GM21447 (cell line): ENCODE data around the gene LRRK1.

Experiments
- ATAC-seq: cut with Tn5 transposase; IDR thresholded peaks from one replicate; pipeline ENCODE4 v1.9.1; 2021; ENCODE audit not compliant: unreplicated experiment

Gene LRRK1

GRCh38 chr15:101052681-101053121 is 133.5 kb downstream of the LRRK1 start:
- ATAC-seq: no peak

- no peak for ATAC-seq
Measured at GRCh38 chr15:101053261-101053660, 134.1 kb downstream of the LRRK1 start.

GRCh38 chr15:101054116-101054515 is 135.0 kb downstream of the LRRK1 start:
- no peak for ATAC-seq

GRCh38 chr15:101054991-101055390 is 135.8 kb downstream of the LRRK1 start:
- ATAC-seq: no peak

GRCh38 chr15:101055411-101055810 is 136.3 kb downstream of the LRRK1 start:
- no peak for ATAC-seq

- no peak for ATAC-seq
Measured at GRCh38 chr15:101056366-101057334, 137.5 kb downstream of the LRRK1 start.

- no peak for ATAC-seq
Measured at GRCh38 chr15:101057841-101058407, 138.8 kb downstream of the LRRK1 start.

- ATAC-seq: no peak
Measured at GRCh38 chr15:101058735-101059134, 139.6 kb downstream of the LRRK1 start.

GRCh38 chr15:101059381-101060341 is 140.5 kb downstream of the LRRK1 start:
- no peak for ATAC-seq

- ATAC-seq: no peak
Measured at GRCh38 chr15:101060576-101061551, 141.7 kb downstream of the LRRK1 start.

GRCh38 chr15:101062063-101062462 is 142.9 kb downstream of the LRRK1 start:
- no peak for ATAC-seq

- ATAC-seq: peak; percentile 72
Measured at GRCh38 chr15:101062471-101063171, 143.5 kb downstream of the LRRK1 start.

GRCh38 chr15:101063212-101063611 is 144.1 kb downstream of the LRRK1 start:
- no peak for ATAC-seq

GRCh38 chr15:101063891-101064794 is 145.0 kb downstream of the LRRK1 start:
- no peak for ATAC-seq

GRCh38 chr15:101064795-101065569 is 145.8 kb downstream of the LRRK1 start:
- ATAC-seq: no peak

GRCh38 chr15:101065570-101066221 is 146.5 kb downstream of the LRRK1 start:
- no peak for ATAC-seq
